Heart left ventricle (tissue), 16 donors: ENCODE results near the gene RPTN. TPM values are rescaled to one million over a fixed set of nuclear protein-coding genes. Genes with fewer than 3 reads are reported as not detected.

Experiments used
- ATAC-seq, 4 donors: fragments of 200-7000 bp; cut with Tn5 transposase; one replicate each; pipeline ENCODE4 v1.9.1; 2020 to 2022; ENCODE audit warnings: moderate library complexity in 4 of 4, mild to moderate bottlenecking in 3 of 4, moderate number of reproducible peaks in 1 of 4
- DNase-seq, 5 donors: peaks; one replicate each; pipeline ENCODE4 v3.0.0-alpha.2; 2020
- H3K27ac ChIP-seq, 12 donors: fragments of 200-600 bp; sonication (generic) in 4 of 12; one replicate each; pipeline versions ENCODE4 v1.5.0 to v1.8.0; 2016 to 2022; ENCODE audit warnings: mild to moderate bottlenecking in 2 of 12
- H3K27me3 ChIP-seq, 9 donors: fragments of 200-600 bp; sonication (generic) in 2 of 9; one replicate each; pipeline versions ENCODE4 v1.5.1 to v1.8.0; 2016 to 2022; ENCODE audit warnings: mild to moderate bottlenecking in 3 of 9
- H3K36me3 ChIP-seq, 9 donors: fragments of 200-600 bp; sonication (generic) in 2 of 9; one replicate each; pipeline versions ENCODE4 v1.5.0 to v1.8.0; 2018 to 2022; ENCODE audit warnings: mild to moderate bottlenecking in 2 of 9
- H3K4me1 ChIP-seq, 12 donors: fragments of 200-600 bp; sonication (generic) in 4 of 12; one replicate each; pipeline versions ENCODE4 v1.5.0 to v1.8.0; 2016 to 2022; ENCODE audit warnings: mild to moderate bottlenecking in 3 of 12
- H3K4me3 ChIP-seq, 12 donors: fragments of 200-600 bp; sonication (generic) in 4 of 12; one replicate each; pipeline versions ENCODE4 v1.5.0 to v1.8.0; 2017 to 2022; ENCODE audit warnings: mild to moderate bottlenecking in 9 of 12, moderate library complexity in 4 of 12
- H3K9me3 ChIP-seq, 12 donors: fragments of 200-600 bp; sonication (generic) in 4 of 12; one replicate each; pipeline versions ENCODE4 v1.5.0 to v1.8.0; 2016 to 2022; ENCODE audit warnings: mild to moderate bottlenecking in 1 of 12
- POLR2A ChIP-seq, 2 donors: fragments of 450-650 bp; IDR thresholded peaks; one replicate each; pipeline ENCODE4 v1.6.1; 2017; ENCODE audit warnings: antibody characterized with exemption in 2 of 2, mild to moderate bottlenecking in 2 of 2, moderate library complexity in 2 of 2
- WGBS, 4 donors: extraction: QIAGEN DNeasy Blood & Tissue Kit in 2 of 4; methylation state at CpG; one replicate each; pipeline versions ENCODE4 v1.1.5 to v1.1.7; 2013 to 2018; 5-methylcytosine and 5-hydroxymethylcytosine counted together
- intact Hi-C, 10 donors: fragments of 100-400 bp; cut with DNase I; formaldehyde crosslinking; loops; one replicate each; pipeline versions ENCODE4 v1.11.1 to v1.14.2; 2022
- polyA plus RNA-seq, 2 donors: library from polyadenylated mRNA; stranded (reverse); fragments of 200-250 nt; gene quantifications; one replicate each; pipeline ENCODE4 v1.2.3, GENCODE V29; 2013
- total RNA-seq, 9 donors: library from RNA; depleted of rRNA in 2 of 9; stranded (reverse); fragments of >200 nt in 2 of 9; fragmentation: NEBNext Ultra II Directional in 3 of 9; extraction: Animal tissue kit (Norgen Biotek cat#: 25700) in 3 of 9; gene quantifications; one replicate each; pipeline versions ENCODE4 v1.1.0 to v1.2.4, GENCODE V29; 2016 to 2023
- TF ChIP-seq, protein P1 (sequence below), 12 donors: fragments of 200-600 bp; sonication (generic) in 4 of 12; IDR thresholded peaks; one replicate each; pipeline versions ENCODE4 v1.5.0 to v1.8.0; 2018 to 2022; ENCODE audit warnings: antibody characterized with exemption in 12 of 12, mild to moderate bottlenecking in 5 of 12
- donor health status: ischemic (EF 13 %, LVEDD 7.1; RV severe dilation, severe dysfunction).
- donor health status: healthy with polysubstance abuse.
- donor health status: DM: no; HTN: yes; CAD: no.
- donor health status: DM: no; HTN: no; CAD: no.
- donor health status: ischemic (EF 25% LVEDD 6.9; RV normal size, moderate dysfunction).
- donor health status: ischemic (EF 25% LVEDD 5.7; RV mildly dilated, moderate dysfunction).
- donor health status: healthy.
- donor health status: DM: yes; HTN: yes; CAD: no.
- donor health status: ischemic (EF 35%, LVEDD 5.7; RV mildly dilated, moderate dysfunction).
- donor health status: nonischemic (EF 11% LVEDD 7.7; RV severe dilation, severe dysfunction).
- donor health status: DM: yes; HTN: yes; CAD: no.
- donor health status: PGD.
- donor health status: ischemic (EF 29% LVEDD 5.4; RV normal size, mild dysfunction).
- donor health status: nonischemic (EF 23%, LVEDD 6.1; RV moderate dilation, normal function).

The RPTN gene
- total and polyA plus RNA-seq, 11 donors: not detected

DNA sequence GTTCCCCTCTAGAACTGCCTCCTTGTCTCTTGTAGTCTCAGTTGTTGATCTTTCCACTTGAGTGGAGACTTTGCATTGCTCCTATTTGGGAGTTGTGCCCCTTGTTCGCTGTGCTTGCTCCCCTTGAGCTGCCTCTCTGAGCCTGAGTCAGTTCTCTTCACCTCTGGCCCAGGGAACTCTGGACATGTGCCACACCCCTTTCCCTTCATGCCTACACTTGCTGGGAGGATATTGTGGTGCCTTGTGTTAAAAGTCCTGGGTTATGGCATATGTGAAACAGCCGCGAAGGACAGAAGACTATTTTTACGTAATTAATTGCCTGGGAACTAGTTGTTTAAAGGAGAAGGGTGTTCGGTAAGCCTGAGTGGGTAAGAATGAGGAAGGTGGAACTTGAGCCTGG, 32.2 kb upstream of the RPTN start:
- peaks cover 0 to 6% (median 0%) of the 10 kb centered on the region in 12 donors for H3K9me3 ChIP-seq
- no peak for DNase-seq
- H3K4me3 ChIP-seq: no peak overlapping the region
- intact Hi-C loops: loop anchor here in 3 of 10 donors (5.0 to 10.0 kb wide), 3 partner anchors 154 to 266 kb away; no protein-coding TSS in a partner anchor
- WGBS, 4 donors: 84 to 90% (median 88%) methylated on average over 5 of the region's 5 CpGs
- no peak for ATAC-seq
- H3K27me3 ChIP-seq: no peaks in the 10 kb centered on the region
- TF ChIP-seq, protein P1, sequence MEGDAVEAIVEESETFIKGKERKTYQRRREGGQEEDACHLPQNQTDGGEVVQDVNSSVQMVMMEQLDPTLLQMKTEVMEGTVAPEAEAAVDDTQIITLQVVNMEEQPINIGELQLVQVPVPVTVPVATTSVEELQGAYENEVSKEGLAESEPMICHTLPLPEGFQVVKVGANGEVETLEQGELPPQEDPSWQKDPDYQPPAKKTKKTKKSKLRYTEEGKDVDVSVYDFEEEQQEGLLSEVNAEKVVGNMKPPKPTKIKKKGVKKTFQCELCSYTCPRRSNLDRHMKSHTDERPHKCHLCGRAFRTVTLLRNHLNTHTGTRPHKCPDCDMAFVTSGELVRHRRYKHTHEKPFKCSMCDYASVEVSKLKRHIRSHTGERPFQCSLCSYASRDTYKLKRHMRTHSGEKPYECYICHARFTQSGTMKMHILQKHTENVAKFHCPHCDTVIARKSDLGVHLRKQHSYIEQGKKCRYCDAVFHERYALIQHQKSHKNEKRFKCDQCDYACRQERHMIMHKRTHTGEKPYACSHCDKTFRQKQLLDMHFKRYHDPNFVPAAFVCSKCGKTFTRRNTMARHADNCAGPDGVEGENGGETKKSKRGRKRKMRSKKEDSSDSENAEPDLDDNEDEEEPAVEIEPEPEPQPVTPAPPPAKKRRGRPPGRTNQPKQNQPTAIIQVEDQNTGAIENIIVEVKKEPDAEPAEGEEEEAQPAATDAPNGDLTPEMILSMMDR (IDR thresholded peaks at IDR 0.05): no peak
- no peak for TF ChIP-seq POLR2A (IDR thresholded peaks at IDR 0.05)
- peaks cover 0 to 10% (median 0%) of the 10 kb centered on the region in 12 donors for H3K4me1 ChIP-seq
- no peak overlapping the region for H3K27ac ChIP-seq
- no peaks in the 10 kb centered on the region for H3K36me3 ChIP-seq

DNA sequence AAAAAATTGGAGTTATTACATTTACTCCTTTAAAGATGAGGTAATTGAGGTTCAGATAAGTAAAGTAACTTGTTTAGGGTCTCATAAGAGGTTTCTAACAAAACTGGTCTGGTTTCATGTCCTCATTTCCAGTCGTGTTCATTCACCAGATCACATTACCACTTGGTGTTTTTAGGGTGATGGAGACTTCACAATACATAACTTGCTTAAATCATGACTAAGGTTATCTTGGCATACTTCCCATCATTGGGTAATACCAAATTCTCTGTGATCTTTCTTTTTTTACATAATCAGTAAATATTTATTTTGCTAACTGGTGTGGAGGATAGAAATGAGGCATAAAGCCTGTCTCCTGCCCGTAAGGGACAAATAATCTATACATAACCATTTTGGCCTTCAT, 31.6 kb upstream of the RPTN start:
- H3K9me3 ChIP-seq: peaks cover 0 to 6% (median 0%) of the 10 kb centered on the region in 12 donors
- H3K4me3 ChIP-seq: no peak overlapping the region
- TF ChIP-seq, protein P1 (IDR thresholded peaks at IDR 0.05): no peak
- no peak for TF ChIP-seq POLR2A (IDR thresholded peaks at IDR 0.05)
- H3K27me3 ChIP-seq: no peaks in the 10 kb centered on the region
- H3K4me1 ChIP-seq: peaks cover 0 to 10% (median 0%) of the 10 kb centered on the region in 12 donors
- DNase-seq (no peak), ATAC-seq (no peak)
- intact Hi-C loops: loop anchor here in 4 of 10 donors (1.0 to 10.0 kb wide), 4 partner anchors 154 to 267 kb away; no protein-coding TSS in a partner anchor
- no peak overlapping the region for H3K27ac ChIP-seq
- H3K36me3 ChIP-seq: no peaks in the 10 kb centered on the region
- WGBS, 4 donors: 56 to 68% (median 66%) methylated on average over 2 of the region's 2 CpGs

- intact Hi-C loops: loop anchor here (1.0 to 10.0 kb wide), 11 partner anchors 48 to 271 kb away; no protein-coding TSS in a partner anchor
- ATAC-seq: peak in 3 of 4 donors; percentile 56 to 80 (median 58)
Observed at GRCh38 chr1:152189657-152190442, 30.8 kb upstream of the RPTN start.

More at GRCh38 chr1:152189657-152190442, 30.8 kb upstream of the RPTN start:
- H3K27me3 ChIP-seq: peaks cover 0 to under 1% (median 0%) of the 10 kb centered on the region in 9 donors
- peak overlapping the region in 11 of 12 donors; percentile 33 to 80 (median 58) for H3K4me3 ChIP-seq
- peak; percentile 42 to 71 (median 57) for DNase-seq
- H3K4me1 ChIP-seq: peaks cover 0 to 10% (median 0%) of the 10 kb centered on the region in 12 donors
- H3K9me3 ChIP-seq: peaks cover 0 to 2% (median 0%) of the 10 kb centered on the region in 12 donors
- WGBS, 4 donors: 20 to 23% (median 22%) methylated on average over 9 of the region's 9 CpGs
- TF ChIP-seq, protein P1 (IDR thresholded peaks at IDR 0.05): peak; percentile 56 to 85 (median 71)
- no peak for TF ChIP-seq POLR2A (IDR thresholded peaks at IDR 0.05)
- peak overlapping the region in 4 of 12 donors; percentile 43 to 73 (median 54) for H3K27ac ChIP-seq
- H3K36me3 ChIP-seq: no peaks in the 10 kb centered on the region
